HepG2 (cell line): ENCODE results near the gene SRSF8. TPM values are rescaled to one million over a fixed set of nuclear protein-coding genes. Genes with fewer than 3 reads are reported as not detected.
A peak's percentile ranks its signal among the peaks of the same experiment; 100 is the strongest.

Experiments
- HNF4A ChIP-seq: sonication (generic); formaldehyde crosslinking; IDR thresholded peaks from 2 replicates; pipeline ENCODE4 v1.4.0; 2020; ENCODE audit warnings: missing genetic modification reagents
- HNF4G ChIP-seq, 2 experiments: sonication (generic) in 1 of 2; formaldehyde crosslinking in 1 of 2; IDR thresholded peaks; 2 replicates each; pipeline versions ENCODE4 v1.4.0 to v1.6.1; 2011 to 2020; ENCODE audit warnings: borderline replicate concordance in 2 of 2, low read depth in 2 of 2, mild to moderate bottlenecking in 2 of 2, low read length in 1 of 2, missing genetic modification reagents in 1 of 2, moderate library complexity in 1 of 2
- KAT8 ChIP-seq: IDR thresholded peaks from 2 replicates; pipeline ENCODE4 v1.6.1; 2016; ENCODE audit warnings: missing genetic modification reagents, missing compliant biosample characterization
- MAFK ChIP-seq, 2 experiments: IDR thresholded peaks in 1 of 2; conservative IDR thresholded peaks in 1 of 2; 2 replicates each; pipeline ENCODE4 v1.6.1; 2011; ENCODE audit warnings: improper control_type of control experiment in 2 of 2, low read length in 2 of 2
- MXI1 ChIP-seq: IDR thresholded peaks from 3 replicates; pipeline ENCODE4 v1.6.1; 2012; ENCODE audit warnings: low read depth, low read length, inconsistent platforms, borderline replicate concordance
- PLSCR1 ChIP-seq: sonication (generic); formaldehyde crosslinking; IDR thresholded peaks from 2 replicates; pipeline ENCODE4 v1.5.0; 2020; ENCODE audit warnings: missing genetic modification reagents, mild to moderate bottlenecking, borderline replicate concordance
- TEAD3 ChIP-seq: optimal IDR thresholded peaks from 2 replicates; pipeline ENCODE3; 2016; ENCODE audit warnings: borderline replicate concordance
- ZNF780A ChIP-seq: sonication (generic); formaldehyde crosslinking; IDR thresholded peaks from 2 replicates; pipeline ENCODE4 v1.8.0; 2022; ENCODE audit warnings: mild to moderate bottlenecking, missing genetic modification reagents, moderate library complexity
- polyA plus RNA-seq, 8 experiments: library from polyadenylated mRNA; depleted of rRNA in 3 of 8; stranded (reverse) in 7 of 8; unstranded in 1 of 8; fragments of >200 nt; fragmentation: Illumina TruSeq in 4 of 8; extraction: Trizol in 4 of 8; gene quantifications; 2 replicates each; pipeline versions ENCODE4 v1.2.1 to v1.2.3, GENCODE V29; 2011 to 2016; ENCODE audit warnings: low read depth in 4 of 8, missing spikeins in 1 of 8, mixed read lengths in 1 of 8; ENCODE audit not compliant: insufficient read depth in 1 of 8
- total RNA-seq, 5 experiments: library from RNA; depleted of rRNA; stranded (reverse); fragments of >200 nt; fragmentation: Illumina TruSeq; extraction: Trizol; gene quantifications; 2 replicates each; pipeline ENCODE4 v1.2.3, GENCODE V29; 2016; ENCODE audit warnings: low read depth in 1 of 5
- TF ChIP-seq, protein P1 (sequence below): sonication (generic); formaldehyde crosslinking; IDR thresholded peaks from 2 replicates; pipeline ENCODE4 v1.4.0; 2020; ENCODE audit warnings: missing genetic modification reagents

Gene SRSF8
- total and polyA plus RNA-seq, 2 of the 13 experiments (the other 11 are each of a cell fraction or from before 2014, with no cell fraction given), result 21.8 to 25.8 TPM

GRCh38 chr11:95092549-95093324 is 26.0 kb downstream of the SRSF8 start (continued):
- TF ChIP-seq, protein P1, sequence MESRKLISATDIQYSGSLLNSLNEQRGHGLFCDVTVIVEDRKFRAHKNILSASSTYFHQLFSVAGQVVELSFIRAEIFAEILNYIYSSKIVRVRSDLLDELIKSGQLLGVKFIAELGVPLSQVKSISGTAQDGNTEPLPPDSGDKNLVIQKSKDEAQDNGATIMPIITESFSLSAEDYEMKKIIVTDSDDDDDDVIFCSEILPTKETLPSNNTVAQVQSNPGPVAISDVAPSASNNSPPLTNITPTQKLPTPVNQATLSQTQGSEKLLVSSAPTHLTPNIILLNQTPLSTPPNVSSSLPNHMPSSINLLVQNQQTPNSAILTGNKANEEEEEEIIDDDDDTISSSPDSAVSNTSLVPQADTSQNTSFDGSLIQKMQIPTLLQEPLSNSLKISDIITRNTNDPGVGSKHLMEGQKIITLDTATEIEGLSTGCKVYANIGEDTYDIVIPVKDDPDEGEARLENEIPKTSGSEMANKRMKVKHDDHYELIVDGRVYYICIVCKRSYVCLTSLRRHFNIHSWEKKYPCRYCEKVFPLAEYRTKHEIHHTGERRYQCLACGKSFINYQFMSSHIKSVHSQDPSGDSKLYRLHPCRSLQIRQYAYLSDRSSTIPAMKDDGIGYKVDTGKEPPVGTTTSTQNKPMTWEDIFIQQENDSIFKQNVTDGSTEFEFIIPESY, result no peak
- TF ChIP-seq TEAD3 (CRISPR knock-in tag), result peak; percentile 38
- TF ChIP-seq MAFK (conservative IDR thresholded peaks at IDR 0.05 in 1 of 2, IDR thresholded peaks at IDR 0.05 in 1 of 2; ENCODE audit: low read length in 2 of 2), result peak; percentile 51 to 60; a peak in 3 of 4 replicates
- TF ChIP-seq HNF4A (CRISPR knock-in tag), result peak; percentile 85
- TF ChIP-seq ZNF780A (CRISPR knock-in tag), result no peak
- 0 out of 3 replicates have a peak, but pooled peaks have one; percentile 33 for TF ChIP-seq MXI1
- 0 out of 2 replicates have a peak, but pooled peaks have one; percentile 58 for TF ChIP-seq KAT8 (CRISPR knock-in tag)
- no peak for TF ChIP-seq PLSCR1 (CRISPR knock-in tag)
- TF ChIP-seq HNF4G (IDR thresholded peaks at IDR 0.05; ENCODE audit: borderline replicate concordance, low read depth, low read length), result peak; percentile 67; the same call in 1 of the 2 replicates
- no peak for TF ChIP-seq HNF4G (CRISPR knock-in tag; IDR thresholded peaks at IDR 0.05; ENCODE audit: borderline replicate concordance, low read depth)
